ENCODE results near the gene HBB. TPM values are rescaled to one million over a fixed set of nuclear protein-coding genes. Genes with fewer than 3 reads are reported as not detected.

HBB gene
- total RNA-seq, 1 experiment from 2014 or later: not detected

- intact Hi-C loops (cut with micrococcal nuclease; ENCODE audit: unreplicated experiment): loop anchor here (1.0 to 10.0 kb wide), 6 partner anchors 80 to 604 kb away; partner anchors contain the start of gene OR52N2
- no TSS peak for BruUV-seq (replicated peaks)
- no peaks in the 10 kb centered on the region for H3K9me3 ChIP-seq
Observed at GRCh38 chr11:5204787-5205186, 22.1 kb downstream of the HBB start.

GRCh38 chr11:5203366-5203765 lies 23.5 kb downstream of the HBB start:
- intact Hi-C loops (cut with micrococcal nuclease; ENCODE audit: unreplicated experiment): loop anchor here (10.0 kb wide), 1 partner anchor 351 kb away; no protein-coding TSS in a partner anchor
- Histone ChIP-seq H3K9me3 (no peaks in the 10 kb centered on the region), H3K27me3 (replicated peaks; ENCODE audit: control insufficient read depth, insufficient read depth, low read length) (no peaks in the 10 kb centered on the region), H3K4me1 (no peaks in the 10 kb centered on the region), H3K4me3 (ENCODE audit: low read depth, low read length) (no peak overlapping the region), H3K36me3 (ENCODE audit: control insufficient read depth, insufficient read depth, low read length) (no peaks in the 10 kb centered on the region)
- H3K27ac Mint-ChIP-seq (ENCODE audit: unreplicated experiment): no peak overlapping the region
- no peaks in the 10 kb centered on the region for H3K4me1 Mint-ChIP-seq (ENCODE audit: low read depth, unreplicated experiment)
- H3K9me3 Mint-ChIP-seq (ENCODE audit: unreplicated experiment): no peaks in the 10 kb centered on the region
- H3K27me3 Mint-ChIP-seq (ENCODE audit: insufficient read depth, unreplicated experiment): peaks cover 11% of the 10 kb centered on the region
- ChIA-PET POLR2A (no interaction called here), CTCF (no interaction called here)
- TF ChIP-seq CTCF (IDR thresholded peaks at IDR 0.05; ENCODE audit: insufficient read depth in 1 of 2, low read depth in 1 of 2, low read length in 1 of 2, severe bottlenecking in 1 of 2, unreplicated experiment in 1 of 2): no peak
- no peak overlapping the region for H3K4me3 Mint-ChIP-seq (ENCODE audit: unreplicated experiment)
- no peak for DNase-seq
- BruUV-seq (replicated peaks): no TSS peak
- H3K36me3 Mint-ChIP-seq (ENCODE audit: insufficient read depth, unreplicated experiment): no peaks in the 10 kb centered on the region

More at GRCh38 chr11:5204787-5205186, 22.1 kb downstream of the HBB start:
- ChIA-PET POLR2A (no interaction called here), CTCF (no interaction called here)
- Mint-ChIP-seq H3K9me3 (ENCODE audit: unreplicated experiment) (no peaks in the 10 kb centered on the region), H3K4me1 (ENCODE audit: low read depth, unreplicated experiment) (no peaks in the 10 kb centered on the region), H3K36me3 (ENCODE audit: insufficient read depth, unreplicated experiment) (no peaks in the 10 kb centered on the region), H3K27me3 (ENCODE audit: insufficient read depth, unreplicated experiment) (peaks cover 8% of the 10 kb centered on the region), H3K27ac (ENCODE audit: unreplicated experiment) (no peak overlapping the region), H3K4me3 (ENCODE audit: unreplicated experiment) (no peak overlapping the region)
- peak; percentile 42 to 61 for DNase-seq
- Histone ChIP-seq H3K4me3 (ENCODE audit: low read depth, low read length) (no peak overlapping the region), H3K27me3 (replicated peaks; ENCODE audit: control insufficient read depth, insufficient read depth, low read length) (no peaks in the 10 kb centered on the region), H3K4me1 (no peaks in the 10 kb centered on the region), H3K36me3 (ENCODE audit: control insufficient read depth, insufficient read depth, low read length) (no peaks in the 10 kb centered on the region)
- peak; percentile 49 to 73 for TF ChIP-seq CTCF (IDR thresholded peaks at IDR 0.05; ENCODE audit: insufficient read depth in 1 of 2, low read depth in 1 of 2, low read length in 1 of 2, severe bottlenecking in 1 of 2, unreplicated experiment in 1 of 2)

- BruUV-seq (replicated peaks): no TSS peak
- H3K9me3 ChIP-seq: no peaks in the 10 kb centered on the region
- H3K4me1 ChIP-seq: no peaks in the 10 kb centered on the region
- TF ChIP-seq CTCF (IDR thresholded peaks at IDR 0.05; ENCODE audit: insufficient read depth in 1 of 2, low read depth in 1 of 2, low read length in 1 of 2, severe bottlenecking in 1 of 2, unreplicated experiment in 1 of 2): no peak
- H3K27me3 ChIP-seq (replicated peaks; ENCODE audit: control insufficient read depth, insufficient read depth, low read length): no peaks in the 10 kb centered on the region
- H3K36me3 Mint-ChIP-seq (ENCODE audit: insufficient read depth, unreplicated experiment): no peaks in the 10 kb centered on the region
- no peak for DNase-seq
- peaks cover 11% of the 10 kb centered on the region for H3K27me3 Mint-ChIP-seq (ENCODE audit: insufficient read depth, unreplicated experiment)
- intact Hi-C loops (cut with micrococcal nuclease; ENCODE audit: unreplicated experiment): loop anchor here (10.0 kb wide), 1 partner anchor 354 kb away; no protein-coding TSS in a partner anchor
- H3K27ac Mint-ChIP-seq (ENCODE audit: unreplicated experiment): no peak within 1 kb of the TSS
- POLR2A ChIA-PET: no interaction called here
- no peaks in the 10 kb centered on the region for H3K4me1 Mint-ChIP-seq (ENCODE audit: low read depth, unreplicated experiment)
- no peaks in the 10 kb centered on the region for H3K36me3 ChIP-seq (ENCODE audit: control insufficient read depth, insufficient read depth, low read length)
- no peaks in the 10 kb centered on the region for H3K9me3 Mint-ChIP-seq (ENCODE audit: unreplicated experiment)
- H3K4me3 ChIP-seq (ENCODE audit: low read depth, low read length): no peak within 1 kb of the TSS
- no peak within 1 kb of the TSS for H3K4me3 Mint-ChIP-seq (ENCODE audit: unreplicated experiment)
- CTCF ChIA-PET: no interaction called here
Observed at GRCh38 chr11:5200582-5200981, 26.3 kb downstream of the HBB start, which contains the start of gene OR51V1. TSS of gene OR51V1 (minus strand) at chr11:5200682. CDS start at chr11:5200682, 0 bp downstream.

Data from Caco-2 (cell line).